Sigmoid colon (tissue), 4 donors: ENCODE data around the gene OSBPL5.

Experiments used
- EP300 ChIP-seq, 4 donors: sonication (generic); formaldehyde crosslinking; IDR thresholded peaks; one replicate each; pipeline ENCODE4 v1.6.1; 2017; ENCODE audit warnings: antibody characterized with exemption in 4 of 4
- POLR2A ChIP-seq, 2 donors: fragments of 450-650 bp; IDR thresholded peaks; one replicate each; pipeline ENCODE4 v1.6.1; 2016; ENCODE audit warnings: antibody characterized with exemption in 2 of 2, mild to moderate bottlenecking in 2 of 2, moderate library complexity in 2 of 2
- TF ChIP-seq, protein P1 (sequence below), 4 experiments: fragments of 450-650 bp in 3 of 4; fragments of 200-600 bp in 1 of 4; IDR thresholded peaks; one replicate each; pipeline ENCODE4 v1.5.1; 2016 to 2019; ENCODE audit warnings: antibody characterized with exemption in 4 of 4, mild to moderate bottlenecking in 3 of 4, moderate library complexity in 2 of 4

DNA sequence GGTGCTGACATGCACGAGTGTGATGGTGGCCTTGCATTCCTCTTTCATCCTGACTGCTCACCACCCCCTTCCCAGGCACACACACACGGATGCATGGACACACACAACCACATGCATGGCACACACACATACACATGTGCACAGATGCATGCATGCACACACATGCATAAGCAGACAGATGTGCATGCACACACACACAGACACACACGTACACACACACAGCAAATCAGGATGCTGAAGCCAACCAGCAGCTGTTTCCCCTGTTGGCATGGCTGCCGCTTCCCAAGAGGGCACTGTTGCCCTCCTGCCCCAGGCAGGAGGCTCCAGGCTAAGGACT is 15.3 kb downstream of the OSBPL5 start:
- TF ChIP-seq EP300 (IDR thresholded peaks at IDR 0.05) (no peak), POLR2A (IDR thresholded peaks at IDR 0.05) (no peak)
- TF ChIP-seq, protein P1, sequence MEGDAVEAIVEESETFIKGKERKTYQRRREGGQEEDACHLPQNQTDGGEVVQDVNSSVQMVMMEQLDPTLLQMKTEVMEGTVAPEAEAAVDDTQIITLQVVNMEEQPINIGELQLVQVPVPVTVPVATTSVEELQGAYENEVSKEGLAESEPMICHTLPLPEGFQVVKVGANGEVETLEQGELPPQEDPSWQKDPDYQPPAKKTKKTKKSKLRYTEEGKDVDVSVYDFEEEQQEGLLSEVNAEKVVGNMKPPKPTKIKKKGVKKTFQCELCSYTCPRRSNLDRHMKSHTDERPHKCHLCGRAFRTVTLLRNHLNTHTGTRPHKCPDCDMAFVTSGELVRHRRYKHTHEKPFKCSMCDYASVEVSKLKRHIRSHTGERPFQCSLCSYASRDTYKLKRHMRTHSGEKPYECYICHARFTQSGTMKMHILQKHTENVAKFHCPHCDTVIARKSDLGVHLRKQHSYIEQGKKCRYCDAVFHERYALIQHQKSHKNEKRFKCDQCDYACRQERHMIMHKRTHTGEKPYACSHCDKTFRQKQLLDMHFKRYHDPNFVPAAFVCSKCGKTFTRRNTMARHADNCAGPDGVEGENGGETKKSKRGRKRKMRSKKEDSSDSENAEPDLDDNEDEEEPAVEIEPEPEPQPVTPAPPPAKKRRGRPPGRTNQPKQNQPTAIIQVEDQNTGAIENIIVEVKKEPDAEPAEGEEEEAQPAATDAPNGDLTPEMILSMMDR (IDR thresholded peaks at IDR 0.05): no peak
